ENCODE measurements around the gene ADAMTSL1. TPM values are rescaled to one million over a fixed set of nuclear protein-coding genes. Genes with fewer than 3 reads are reported as not detected.
A peak's percentile ranks its signal among the peaks of the same experiment; 100 is the strongest.

The ADAMTSL1 gene
- total and polyA plus RNA-seq, 2 of the 13 experiments (the other 11 are each of a cell fraction or from before 2014, with no cell fraction given), result not detected

- TF ChIP-seq ZNF280B (CRISPR knock-in tag; IDR thresholded peaks at IDR 0.05; ENCODE audit: borderline replicate concordance), result 0 out of 2 replicates have a peak, but pooled peaks have one; percentile 31
- 0 out of 2 replicates have a peak, but pooled peaks have one; percentile 21 for TF ChIP-seq MYC (CRISPR knock-in tag; IDR thresholded peaks at IDR 0.05; ENCODE audit: borderline replicate concordance)
- no peak for TF ChIP-seq ZNF652 (CRISPR knock-in tag; IDR thresholded peaks at IDR 0.05; ENCODE audit: borderline replicate concordance, low read depth)
- TF ChIP-seq MNT (IDR thresholded peaks at IDR 0.05), result peak; percentile 79
- TF ChIP-seq ZNF326 (CRISPR knock-in tag; IDR thresholded peaks at IDR 0.05; ENCODE audit: borderline replicate concordance), result no peak
- 0 out of 2 replicates have a peak, but pooled peaks have one; percentile 26 for TF ChIP-seq STAG1 (CRISPR knock-in tag; IDR thresholded peaks at IDR 0.05)
- TF ChIP-seq HMGXB3 (CRISPR knock-in tag; IDR thresholded peaks at IDR 0.05; ENCODE audit: borderline replicate concordance), result no peak
- no peak for TF ChIP-seq TFAP4 (IDR thresholded peaks at IDR 0.05; ENCODE audit: borderline replicate concordance, low read depth)
- no peak for TF ChIP-seq HOXA7 (CRISPR knock-in tag; IDR thresholded peaks at IDR 0.05)
- TF ChIP-seq HDAC1 (CRISPR knock-in tag; IDR thresholded peaks at IDR 0.05), result no peak
- no peak for TF ChIP-seq ARNTL (CRISPR knock-in tag; IDR thresholded peaks at IDR 0.05)
These were observed 35.5 kb upstream of the ADAMTSL1 start (continued) for GRCh38 chr9:18438300-18438925.

All from HepG2 (cell line).